Measurements from ENCODE around the gene ZBTB24. TPM values are rescaled to one million over a fixed set of nuclear protein-coding genes. Genes with fewer than 3 reads are reported as not detected.

Gene ZBTB24
- total RNA-seq, 3 donors from 2014 or later (not counting 1 experiment from before 2014, with no cell fraction given) = 6.7 to 10.6 (median 8.6) TPM

GRCh38 chr6:109451376-109451775 lies 31.6 kb downstream of the ZBTB24 start:
- no peaks in the 10 kb centered on the region for H3K9me3 ChIP-seq (ENCODE audit: control insufficient read depth, insufficient read depth, low read length)
- Mint-ChIP-seq H3K27ac (no peak overlapping the region), H3K27me3 (ENCODE audit: low read depth in 2 of 2) (no peaks in the 10 kb centered on the region), H3K4me3 (no peak overlapping the region), H3K4me1 (peaks cover 32 to 56% of the 10 kb centered on the region in 2 donors), H3K9me3 (no peaks in the 10 kb centered on the region), H3K36me3 (no peaks in the 10 kb centered on the region)
- ATAC-seq (no peak), DNase-seq (no peak)
- no peak for TF ChIP-seq CTCF (IDR thresholded peaks at IDR 0.05)
- intact Hi-C loops (cut with micrococcal nuclease) = loop anchor here (10.0 kb wide), 1 partner anchor 243 kb away; the partner anchor contains the start of genes AK9 and FIG4
- no peaks in the 10 kb centered on the region for H3K27me3 ChIP-seq (ENCODE audit: control insufficient read depth, insufficient read depth, low read length)
- H3K4me3 ChIP-seq (ENCODE audit: low read length) = no peak overlapping the region
- H3K27ac ChIP-seq (ENCODE audit: low read length) = no peak overlapping the region
- H3K4me1 ChIP-seq (ENCODE audit: control insufficient read depth, insufficient read depth, low read length) = peaks cover 60% of the 10 kb centered on the region
- H3K36me3 ChIP-seq (ENCODE audit: control insufficient read depth, insufficient read depth, low read length) = peaks cover 25% of the 10 kb centered on the region
- 97% methylated on average over 7 of the region's 7 CpGs for WGBS (ENCODE audit: insufficient coverage)

- Histone ChIP-seq H3K27ac (ENCODE audit: low read length) (no peak overlapping the region), H3K4me1 (ENCODE audit: control insufficient read depth, insufficient read depth, low read length) (peaks cover 54% of the 10 kb centered on the region), H3K4me3 (ENCODE audit: low read length) (no peak overlapping the region), H3K27me3 (ENCODE audit: control insufficient read depth, insufficient read depth, low read length) (no peaks in the 10 kb centered on the region), H3K36me3 (ENCODE audit: control insufficient read depth, insufficient read depth, low read length) (peaks cover 30% of the 10 kb centered on the region), H3K9me3 (ENCODE audit: control insufficient read depth, insufficient read depth, low read length) (no peaks in the 10 kb centered on the region)
- no peak for ATAC-seq
- intact Hi-C loops (cut with micrococcal nuclease) = loop anchor here (10.0 kb wide), 1 partner anchor 244 kb away; the partner anchor contains the start of genes AK9 and FIG4
- no peak for DNase-seq
- Mint-ChIP-seq H3K9me3 (no peaks in the 10 kb centered on the region), H3K27me3 (ENCODE audit: low read depth in 2 of 2) (no peaks in the 10 kb centered on the region), H3K4me1 (peaks cover 32 to 60% of the 10 kb centered on the region in 2 donors), H3K36me3 (no peaks in the 10 kb centered on the region), H3K27ac (no peak overlapping the region), H3K4me3 (peak overlapping the region; percentile 9)
- no peak for TF ChIP-seq CTCF (IDR thresholded peaks at IDR 0.05)
- WGBS (ENCODE audit: insufficient coverage) = 91% methylated on average over 3 of the region's 3 CpGs
Measured at GRCh38 chr6:109450801-109451200, 32.2 kb downstream of the ZBTB24 start.

- WGBS (ENCODE audit: insufficient coverage) = 63% methylated on average over 16 of the region's 16 CpGs
- H3K4me1 Mint-ChIP-seq = peaks cover 32 to 61% of the 10 kb centered on the region in 2 donors
- peaks cover 54% of the 10 kb centered on the region for H3K4me1 ChIP-seq (ENCODE audit: control insufficient read depth, insufficient read depth, low read length)
- no peak overlapping the region for H3K27ac ChIP-seq (ENCODE audit: low read length)
- peak in 1 of 2 donors; percentile 69 for DNase-seq
- ATAC-seq = peak; percentile 43 to 58 (median 54)
- H3K4me3 Mint-ChIP-seq = peak overlapping the region; percentile 46
- H3K4me3 ChIP-seq (ENCODE audit: low read length) = no peak overlapping the region
- H3K9me3 ChIP-seq (ENCODE audit: control insufficient read depth, insufficient read depth, low read length) = no peaks in the 10 kb centered on the region
- H3K9me3 Mint-ChIP-seq = no peaks in the 10 kb centered on the region
- no peaks in the 10 kb centered on the region for H3K27me3 Mint-ChIP-seq (ENCODE audit: low read depth in 2 of 2)
- no peaks in the 10 kb centered on the region for H3K36me3 Mint-ChIP-seq
- intact Hi-C loops (cut with micrococcal nuclease) = loop anchor here (10.0 kb wide), 2 partner anchors 245 to 355 kb away; partner anchors contain the start of genes AK9, CEP57L1, FIG4 and SESN1
- no peak for TF ChIP-seq CTCF (IDR thresholded peaks at IDR 0.05)
- peaks cover 38% of the 10 kb centered on the region for H3K36me3 ChIP-seq (ENCODE audit: control insufficient read depth, insufficient read depth, low read length)
- H3K27me3 ChIP-seq (ENCODE audit: control insufficient read depth, insufficient read depth, low read length) = no peaks in the 10 kb centered on the region
- H3K27ac Mint-ChIP-seq = peak overlapping the region in 1 of 2 donors; percentile 55
Measured at GRCh38 chr6:109449795-109450673, 33.0 kb downstream of the ZBTB24 start.

Data from natural killer cell (primary cell).